Sigmoid colon (tissue), 7 donors: Measurements from ENCODE around the gene CLINT1. TPM values are rescaled to one million over a fixed set of nuclear protein-coding genes. Genes with fewer than 3 reads are reported as not detected.

ENCODE experiments used
- DNase-seq: peaks from one replicate; pipeline ENCODE4 v3.0.0-alpha.2; 2019
- H3K27ac ChIP-seq, 4 donors: fragments of 200-600 bp; sonication (generic); one replicate each; pipeline ENCODE4 v1.5.1; 2016 to 2019; ENCODE audit warnings: mild to moderate bottlenecking in 1 of 4
- H3K27me3 ChIP-seq, 3 donors: fragments of 200-600 bp; sonication (generic); one replicate each; pipeline ENCODE4 v1.5.1; 2019; ENCODE audit warnings: mild to moderate bottlenecking in 1 of 3
- H3K36me3 ChIP-seq, 4 donors: fragments of 200-600 bp; sonication (generic); one replicate each; pipeline ENCODE4 v1.5.1; 2016 to 2019
- H3K4me1 ChIP-seq, 4 donors: fragments of 200-600 bp; sonication (generic); one replicate each; pipeline ENCODE4 v1.5.1; 2017 to 2019
- H3K4me3 ChIP-seq, 4 donors: fragments of 200-600 bp; sonication (generic); one replicate each; pipeline ENCODE4 v1.5.1; 2017 to 2019; ENCODE audit warnings: mild to moderate bottlenecking in 2 of 4, moderate library complexity in 1 of 4
- H3K9me3 ChIP-seq, 4 donors: fragments of 200-600 bp in 3 of 4; sonication (generic) in 3 of 4; one replicate each; pipeline versions ENCODE4 v1.5.1 to v1.6.1; 2013 to 2019
- CTCF ChIP-seq, 4 experiments: fragments of 450-650 bp in 3 of 4; fragments of 200-600 bp in 1 of 4; IDR thresholded peaks; one replicate each; pipeline ENCODE4 v1.5.1; 2016 to 2019; ENCODE audit warnings: antibody characterized with exemption in 4 of 4, mild to moderate bottlenecking in 3 of 4, moderate library complexity in 2 of 4
- EP300 ChIP-seq, 4 donors: sonication (generic); formaldehyde crosslinking; IDR thresholded peaks; one replicate each; pipeline ENCODE4 v1.6.1; 2017; ENCODE audit warnings: antibody characterized with exemption in 4 of 4
- POLR2A ChIP-seq, 2 donors: fragments of 450-650 bp; IDR thresholded peaks; one replicate each; pipeline ENCODE4 v1.6.1; 2016; ENCODE audit warnings: antibody characterized with exemption in 2 of 2, mild to moderate bottlenecking in 2 of 2, moderate library complexity in 2 of 2
- POLR2AphosphoS5 ChIP-seq, 4 donors: sonication (generic); formaldehyde crosslinking; IDR thresholded peaks; one replicate each; pipeline ENCODE4 v1.6.1; 2017; ENCODE audit warnings: antibody characterized with exemption in 4 of 4
- WGBS, 2 donors: extraction: QIAGEN DNeasy Blood & Tissue Kit; methylation state at CpG; one replicate each; pipeline ENCODE4 v1.1.7; 2013; 5-methylcytosine and 5-hydroxymethylcytosine counted together
- intact Hi-C: fragments of 100-400 bp; cut with DNase I; formaldehyde crosslinking; loops from one replicate; pipeline ENCODE4 v1.15.1; 2023
- polyA plus RNA-seq, 3 donors: library from polyadenylated mRNA; stranded (reverse); fragments of 200-250 nt; gene quantifications; one replicate each; pipeline ENCODE4 v1.2.3, GENCODE V29; 2013
- total RNA-seq, 4 donors: library from RNA; depleted of rRNA; stranded (reverse); fragments of >200 nt; gene quantifications; one replicate each; pipeline ENCODE4 v1.1.0, GENCODE V29; 2016
- donor health status: healthy with polysubstance abuse.
- donor health status: Bipolar disorder and iron deficiency.
- donor health status: healthy.

The CLINT1 gene
- total and polyA plus RNA-seq, 7 donors: 40.2 to 171 (median 88.1) TPM

- no peak for TF ChIP-seq POLR2A (IDR thresholded peaks at IDR 0.05)
- TF ChIP-seq POLR2AphosphoS5 (IDR thresholded peaks at IDR 0.05): no peak
- no peak for TF ChIP-seq EP300 (IDR thresholded peaks at IDR 0.05)
- no peak for TF ChIP-seq CTCF (IDR thresholded peaks at IDR 0.05)
- intact Hi-C loops: no loop called here
- no peak for DNase-seq
- Histone ChIP-seq H3K4me3 (no peak overlapping the region), H3K4me1 (peaks cover 0 to 29% (median 20%) of the 10 kb centered on the region in 4 donors), H3K36me3 (no peaks in the 10 kb centered on the region), H3K27me3 (no peaks in the 10 kb centered on the region), H3K9me3 (no peaks in the 10 kb centered on the region), H3K27ac (peak overlapping the region; percentile 63 to 78 (median 77))
- WGBS, 2 donors: 76% methylated on average over 9 of the region's 9 CpGs
These were observed 43.6 kb upstream of the CLINT1 start for GRCh38 chr5:157902449-157903116.

GRCh38 chr5:157900644-157901043 is 41.7 kb upstream of the CLINT1 start:
- no peak overlapping the region for H3K27ac ChIP-seq
- WGBS, 2 donors: 61 to 68% methylated on average over 4 of the region's 4 CpGs

GRCh38 chr5:157893611-157894010 is 34.7 kb upstream of the CLINT1 start:
- DNase-seq: no peak
- Histone ChIP-seq H3K27me3 (no peaks in the 10 kb centered on the region), H3K4me1 (peaks cover 0 to 12% (median 8%) of the 10 kb centered on the region in 4 donors), H3K9me3 (no peaks in the 10 kb centered on the region), H3K4me3 (no peak overlapping the region), H3K27ac (no peak overlapping the region), H3K36me3 (no peaks in the 10 kb centered on the region)
- TF ChIP-seq POLR2AphosphoS5 (IDR thresholded peaks at IDR 0.05) (no peak), POLR2A (IDR thresholded peaks at IDR 0.05) (no peak), CTCF (IDR thresholded peaks at IDR 0.05) (no peak), EP300 (IDR thresholded peaks at IDR 0.05) (no peak)
- 96 to 98% methylated on average over 4 of the region's 4 CpGs for WGBS, 2 donors
- intact Hi-C loops: no loop called here

More at GRCh38 chr5:157900644-157901043, 41.7 kb upstream of the CLINT1 start:
- no peaks in the 10 kb centered on the region for H3K9me3 ChIP-seq
- no peaks in the 10 kb centered on the region for H3K36me3 ChIP-seq
- TF ChIP-seq EP300 (IDR thresholded peaks at IDR 0.05) (no peak), POLR2AphosphoS5 (IDR thresholded peaks at IDR 0.05) (no peak), CTCF (IDR thresholded peaks at IDR 0.05) (no peak), POLR2A (IDR thresholded peaks at IDR 0.05) (no peak)
- DNase-seq: no peak
- H3K4me1 ChIP-seq: peaks cover 0 to 29% (median 20%) of the 10 kb centered on the region in 4 donors
- no peak overlapping the region for H3K4me3 ChIP-seq
- intact Hi-C loops: no loop called here
- H3K27me3 ChIP-seq: no peaks in the 10 kb centered on the region

- H3K4me1 ChIP-seq: peaks cover 0 to 17% (median 8%) of the 10 kb centered on the region in 4 donors
- H3K36me3 ChIP-seq: no peaks in the 10 kb centered on the region
- H3K9me3 ChIP-seq: no peaks in the 10 kb centered on the region
- 61 to 80% methylated on average over 4 of the region's 4 CpGs for WGBS, 2 donors
- DNase-seq: no peak
- H3K27me3 ChIP-seq: no peaks in the 10 kb centered on the region
- no peak for TF ChIP-seq POLR2AphosphoS5 (IDR thresholded peaks at IDR 0.05)
- no peak for TF ChIP-seq EP300 (IDR thresholded peaks at IDR 0.05)
- no peak for TF ChIP-seq CTCF (IDR thresholded peaks at IDR 0.05)
- TF ChIP-seq POLR2A (IDR thresholded peaks at IDR 0.05): no peak
- H3K27ac ChIP-seq: no peak overlapping the region
- intact Hi-C loops: no loop called here
- no peak overlapping the region for H3K4me3 ChIP-seq
These were observed 34.0 kb upstream of the CLINT1 start for GRCh38 chr5:157892974-157893373.
